ENCODE results near the gene TAF11L2.
"Not testable (repeated sequence)": the region's sequence is repeated elsewhere in the genome, so short reads cannot be mapped to it uniquely, and the experiment has no call there.

Gene TAF11L2

DNA sequence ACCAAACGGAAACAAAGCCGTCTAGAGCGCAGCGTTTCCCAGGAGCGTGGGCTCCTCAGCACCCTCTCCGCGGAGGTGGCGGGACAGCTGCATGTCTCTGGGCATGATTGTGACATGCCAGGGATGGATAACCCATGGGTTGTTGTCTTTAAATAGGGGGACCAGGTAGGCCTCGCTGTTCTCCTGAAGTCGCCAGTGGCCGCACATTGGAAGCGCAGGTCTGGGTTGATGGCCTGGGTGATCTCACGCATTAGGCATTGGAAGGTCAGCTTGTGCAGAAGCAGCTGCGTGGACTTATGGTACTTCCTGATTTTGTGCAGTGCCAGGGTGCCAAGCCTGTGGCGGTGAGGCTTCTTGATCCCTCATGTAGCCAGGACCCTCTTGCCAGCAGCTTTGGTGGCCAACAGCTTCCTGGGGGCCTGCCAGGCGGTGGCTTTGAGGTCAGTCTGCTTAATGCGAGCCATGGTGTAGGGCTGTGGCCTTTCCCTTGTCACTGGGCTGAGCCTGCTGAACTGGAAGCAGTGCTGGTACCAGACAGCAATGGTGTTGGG, 13.8 kb downstream of the TAF11L2 start:
- ATAC-seq: no peak
- no peak for TF ChIP-seq ZNF70 (CRISPR knock-in tag; IDR thresholded peaks at IDR 0.05)
- no peak for TF ChIP-seq ARNTL (CRISPR knock-in tag; IDR thresholded peaks at IDR 0.05; ENCODE audit: borderline replicate concordance, low read depth)
- TF ChIP-seq PPARA (CRISPR knock-in tag; IDR thresholded peaks at IDR 0.05; ENCODE audit: borderline replicate concordance): no peak
- TF ChIP-seq RARB (CRISPR knock-in tag; IDR thresholded peaks at IDR 0.05): no peak
- no peak for TF ChIP-seq ZFP30 (CRISPR knock-in tag; IDR thresholded peaks at IDR 0.05)
- TF ChIP-seq POU6F1 (CRISPR knock-in tag; IDR thresholded peaks at IDR 0.05; ENCODE audit: borderline replicate concordance, low read depth): no peak
- TF ChIP-seq ZC3H10 (CRISPR knock-in tag; IDR thresholded peaks at IDR 0.05): no peak
- TF ChIP-seq, protein P1, sequence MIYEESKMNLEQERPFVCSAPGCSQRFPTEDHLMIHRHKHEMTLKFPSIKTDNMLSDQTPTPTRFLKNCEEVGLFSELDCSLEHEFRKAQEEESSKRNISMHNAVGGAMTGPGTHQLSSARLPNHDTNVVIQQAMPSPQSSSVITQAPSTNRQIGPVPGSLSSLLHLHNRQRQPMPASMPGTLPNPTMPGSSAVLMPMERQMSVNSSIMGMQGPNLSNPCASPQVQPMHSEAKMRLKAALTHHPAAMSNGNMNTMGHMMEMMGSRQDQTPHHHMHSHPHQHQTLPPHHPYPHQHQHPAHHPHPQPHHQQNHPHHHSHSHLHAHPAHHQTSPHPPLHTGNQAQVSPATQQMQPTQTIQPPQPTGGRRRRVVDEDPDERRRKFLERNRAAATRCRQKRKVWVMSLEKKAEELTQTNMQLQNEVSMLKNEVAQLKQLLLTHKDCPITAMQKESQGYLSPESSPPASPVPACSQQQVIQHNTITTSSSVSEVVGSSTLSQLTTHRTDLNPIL (CRISPR knock-in tag; IDR thresholded peaks at IDR 0.05; ENCODE audit: low read depth): no peak
- no peak for TF ChIP-seq ESRRG (CRISPR knock-in tag; IDR thresholded peaks at IDR 0.05)

DNA sequence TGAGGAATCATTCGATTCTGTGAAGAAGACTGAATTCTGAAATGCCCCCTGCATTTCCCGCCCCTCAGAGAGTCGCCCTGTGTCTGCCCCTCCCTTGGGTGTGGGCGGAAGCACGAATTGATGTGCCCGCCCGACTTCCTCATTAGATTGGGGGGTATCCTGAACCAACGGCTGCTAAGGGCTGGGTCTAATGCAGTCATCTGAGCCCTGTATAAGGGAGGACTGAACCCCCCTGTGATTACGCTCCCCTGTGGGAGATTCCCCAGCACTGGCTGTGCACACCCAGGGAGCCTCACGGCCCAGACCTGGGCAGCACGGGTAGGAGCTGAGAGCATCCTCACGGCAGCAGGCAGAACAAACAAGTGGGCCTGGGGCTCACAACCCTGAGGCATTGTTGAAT, 19.5 kb downstream of the TAF11L2 start:
- ATAC-seq: not testable (repeated sequence)

- not testable (repeated sequence) for ATAC-seq
Observed at GRCh38 chr5:17518067-17518466, 20.0 kb downstream of the TAF11L2 start, which contains the start of gene TAF11L3. TSS of gene TAF11L3 (plus strand) at chr5:17518367.

- not testable (repeated sequence) for ATAC-seq
Observed at GRCh38 chr5:17519508-17519907, 21.5 kb downstream of the TAF11L2 start.

DNA sequence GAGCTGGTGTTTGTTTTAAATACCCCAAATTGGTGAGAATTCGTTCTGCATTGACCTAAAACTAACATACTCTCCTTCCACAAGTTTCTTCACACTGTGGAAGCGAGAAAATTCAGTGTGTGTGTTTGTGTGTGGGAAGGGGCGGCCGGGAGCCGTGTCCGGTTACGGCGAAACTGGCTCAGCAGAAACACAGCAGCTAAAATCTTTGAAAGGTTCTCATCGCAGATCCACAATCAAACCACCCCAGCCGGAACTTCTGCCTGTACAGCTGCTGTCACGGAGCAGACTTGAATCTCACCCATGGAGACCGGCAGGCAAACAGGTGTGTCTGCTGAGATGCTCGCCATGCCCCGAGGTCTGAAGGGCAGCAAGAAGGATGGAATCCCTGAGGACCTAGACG, 23.5 kb downstream of the TAF11L2 start, which contains the start of gene TAF11L4:
Gene TAF11L4, plus strand, starts transcription at position 301 of the 400 bp plus-strand sequence.
- not testable (repeated sequence) for ATAC-seq

DNA sequence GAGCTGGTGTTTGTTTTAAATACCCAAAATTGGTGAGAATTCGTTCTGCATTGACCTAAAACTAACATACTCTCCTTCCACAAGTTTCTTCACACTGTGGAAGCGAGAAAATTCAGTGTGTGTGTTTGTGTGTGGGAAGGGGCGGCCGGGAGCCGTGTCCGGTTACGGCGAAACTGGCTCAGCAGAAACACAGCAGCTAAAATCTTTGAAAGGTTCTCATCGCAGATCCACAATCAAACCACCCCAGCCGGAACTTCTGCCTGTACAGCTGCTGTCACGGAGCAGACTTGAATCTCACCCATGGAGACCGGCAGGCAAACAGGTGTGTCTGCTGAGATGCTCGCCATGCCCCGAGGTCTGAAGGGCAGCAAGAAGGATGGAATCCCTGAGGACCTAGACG, 26.9 kb downstream of the TAF11L2 start, which contains the start of gene TAF11L5:
Gene TAF11L5, plus strand, starts transcription at position 301 of the 400 bp plus-strand sequence.
- not testable (repeated sequence) for ATAC-seq

- ATAC-seq: not testable (repeated sequence)
Observed at GRCh38 chr5:17526504-17526903, 28.5 kb downstream of the TAF11L2 start.

GRCh38 chr5:17528369-17528768, 30.3 kb downstream of the TAF11L2 start, which contains the start of gene TAF11L6:
TSS of gene TAF11L6 (plus strand) at chr5:17528669.
- not testable (repeated sequence) for ATAC-seq

Data from SK-N-SH treated with all-trans-retinoic acid at 6 μM for 48 hours (cell line).